Activated CD8-positive, alpha-beta memory T cell treated with anti-CD3 and anti-CD28 coated beads, Interleukin-2, amount 50 U/mL, for 1 hour (primary cell): ENCODE data around the gene NUP210.
"Not testable (repeated sequence)": the region's sequence is repeated elsewhere in the genome, so short reads cannot be mapped to it uniquely, and the experiment has no call there.

Experiments used
- DNase-seq: peaks from one replicate; pipeline ENCODE4 v3.0.0-alpha.2; 2020; ENCODE audit errors: extremely low read depth

Gene NUP210

DNA sequence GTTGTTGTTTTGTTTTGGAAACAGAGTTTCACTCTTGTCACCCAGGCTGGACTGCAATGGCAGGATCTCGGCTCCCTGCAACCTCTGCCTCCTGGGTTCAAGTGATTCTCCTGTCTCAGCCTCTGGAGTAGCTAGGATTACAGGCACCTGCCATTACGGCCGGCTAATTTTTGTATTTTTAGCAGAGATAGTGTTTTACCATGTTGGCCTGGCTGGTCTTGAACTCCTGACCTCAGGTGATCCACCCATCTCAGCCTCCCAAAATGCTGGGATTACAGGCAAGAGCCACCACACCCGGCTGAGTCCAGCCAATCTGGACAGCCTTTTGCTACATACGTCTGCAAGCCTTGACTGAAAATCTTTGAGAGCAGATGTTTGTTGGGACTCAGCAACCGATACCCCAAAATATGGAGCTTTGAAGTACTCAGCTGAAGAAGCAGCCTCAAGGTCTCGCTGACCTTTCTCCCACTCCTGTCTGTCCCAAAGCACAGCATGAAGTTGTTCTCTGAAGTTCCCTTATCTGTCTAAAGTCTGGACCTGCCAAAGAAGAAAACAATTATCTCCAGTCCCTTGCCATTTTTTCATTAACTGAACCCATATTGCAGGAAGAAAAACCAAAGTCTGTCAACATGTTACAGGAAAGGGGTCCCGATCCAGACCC, 9.6 kb upstream of the NUP210 start:
- DNase-seq, result no peak

- DNase-seq, result not testable (repeated sequence)
These were observed 8.6 kb upstream of the NUP210 start for GRCh38 chr3:13428678-13429077.

DNA sequence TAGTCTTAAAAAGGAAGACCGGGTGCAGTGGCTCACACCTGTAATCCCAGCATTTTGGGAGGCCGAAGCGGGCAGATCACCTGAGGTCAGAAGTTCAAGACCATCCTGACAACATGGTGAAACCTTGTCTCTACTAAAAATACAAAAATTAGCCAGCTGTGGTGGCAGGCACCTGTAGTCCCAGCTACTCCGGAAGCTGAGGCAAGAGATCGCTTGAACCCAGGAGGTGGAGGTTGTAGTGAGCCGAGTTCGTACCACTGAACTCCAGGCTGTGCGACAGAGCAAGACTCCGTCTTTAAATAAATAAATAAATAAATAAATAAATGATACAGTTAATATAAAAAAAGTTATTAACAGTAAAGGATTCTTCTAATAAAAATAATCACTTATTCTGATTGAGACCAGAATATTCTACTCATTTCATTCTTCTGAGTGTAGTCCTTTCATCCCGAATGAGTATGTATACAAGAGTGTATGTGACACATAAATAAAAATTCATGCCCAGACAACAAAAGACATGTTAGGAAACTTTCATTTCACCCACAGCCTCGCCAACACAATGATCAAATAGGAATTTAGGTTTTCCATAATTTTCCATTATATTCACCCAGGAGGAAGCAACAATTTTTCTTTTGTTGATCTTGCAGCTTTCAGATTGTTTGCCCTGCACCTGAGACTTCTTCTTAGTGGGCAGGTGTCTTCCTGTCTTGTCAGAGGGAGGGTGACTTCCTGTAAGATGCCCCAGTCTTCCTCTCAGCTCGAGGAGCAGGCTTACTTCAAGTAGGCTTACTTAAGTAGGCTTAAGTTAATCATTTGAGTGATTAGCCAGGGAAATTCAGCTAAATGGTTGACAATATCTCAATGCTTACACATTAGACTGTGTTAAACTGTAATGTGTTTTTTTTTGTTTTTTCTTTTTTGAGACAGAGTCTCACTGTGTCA, 7.8 kb upstream of the NUP210 start:
- DNase-seq, result no peak

GRCh38 chr3:13426591-13426990, 6.5 kb upstream of the NUP210 start:
- DNase-seq, result no peak

GRCh38 chr3:13425689-13426088, 5.6 kb upstream of the NUP210 start:
- no peak for DNase-seq

DNA sequence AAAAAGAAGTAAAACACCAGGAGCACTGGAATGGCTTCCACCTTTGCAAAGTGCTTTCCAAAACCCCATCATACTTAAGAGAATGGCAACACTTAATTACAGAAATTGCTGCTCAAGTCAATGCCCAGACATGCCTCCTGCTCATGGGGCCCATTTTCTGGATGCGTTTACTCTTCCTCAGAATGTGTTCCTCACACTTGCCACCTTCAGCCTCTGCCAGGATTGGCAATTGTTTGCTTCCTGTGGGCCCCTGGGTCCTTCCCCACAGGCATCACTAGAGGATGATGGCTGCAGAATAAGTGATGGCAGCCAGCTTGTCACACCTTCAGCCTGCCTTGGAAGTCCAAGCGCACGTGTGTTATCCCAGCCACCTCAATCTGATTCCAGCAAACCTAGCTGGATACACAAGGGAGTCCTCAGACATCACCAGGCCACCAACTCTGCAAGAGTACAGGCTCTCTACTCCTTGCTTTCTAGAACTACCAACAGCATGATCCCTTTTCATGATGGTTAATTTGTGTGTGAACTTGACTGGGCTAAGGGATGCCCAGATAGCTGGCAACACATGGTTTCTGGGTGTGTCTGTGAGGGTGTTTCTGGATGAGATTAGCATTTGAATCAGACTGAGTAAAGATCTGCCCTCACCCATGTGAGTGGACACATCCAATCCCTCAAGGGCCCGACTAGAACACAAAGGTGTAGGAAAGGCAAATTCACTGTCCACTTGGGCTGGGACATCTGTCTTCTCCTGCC, 4.9 kb upstream of the NUP210 start:
- DNase-seq, result no peak

DNA sequence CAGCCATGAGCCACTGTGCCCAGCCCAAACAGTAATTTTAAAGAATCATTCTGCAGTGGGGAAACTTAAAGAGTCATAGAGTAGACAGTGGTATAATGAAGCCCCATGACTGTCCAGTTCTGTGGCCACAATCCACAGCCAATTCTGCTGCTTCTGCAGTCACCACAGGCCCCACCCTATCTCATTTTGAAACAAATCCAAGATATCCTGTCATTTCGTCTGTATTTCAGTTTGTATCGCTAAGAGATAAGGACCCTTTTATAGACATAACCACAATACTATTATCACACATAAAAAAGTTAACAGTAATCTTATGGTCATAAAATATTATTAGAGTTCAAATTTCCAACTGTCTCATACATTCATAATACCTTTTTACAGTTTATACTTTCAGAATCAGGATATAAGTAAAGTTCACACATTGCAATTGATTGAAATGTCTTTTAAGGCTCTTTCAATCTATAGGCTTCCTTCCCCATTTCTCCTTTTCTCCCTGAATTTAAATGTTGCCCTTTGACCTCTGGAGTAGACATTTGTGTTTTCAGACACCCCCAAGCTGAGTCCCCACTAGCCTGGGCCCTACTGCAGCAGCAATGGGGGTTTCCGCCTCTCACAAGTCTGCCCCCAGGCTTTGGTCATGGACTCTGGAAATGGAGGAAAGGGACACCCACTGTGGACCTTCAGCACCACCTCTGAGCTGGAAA, 4.2 kb upstream of the NUP210 start:
- DNase-seq, result no peak

DNA sequence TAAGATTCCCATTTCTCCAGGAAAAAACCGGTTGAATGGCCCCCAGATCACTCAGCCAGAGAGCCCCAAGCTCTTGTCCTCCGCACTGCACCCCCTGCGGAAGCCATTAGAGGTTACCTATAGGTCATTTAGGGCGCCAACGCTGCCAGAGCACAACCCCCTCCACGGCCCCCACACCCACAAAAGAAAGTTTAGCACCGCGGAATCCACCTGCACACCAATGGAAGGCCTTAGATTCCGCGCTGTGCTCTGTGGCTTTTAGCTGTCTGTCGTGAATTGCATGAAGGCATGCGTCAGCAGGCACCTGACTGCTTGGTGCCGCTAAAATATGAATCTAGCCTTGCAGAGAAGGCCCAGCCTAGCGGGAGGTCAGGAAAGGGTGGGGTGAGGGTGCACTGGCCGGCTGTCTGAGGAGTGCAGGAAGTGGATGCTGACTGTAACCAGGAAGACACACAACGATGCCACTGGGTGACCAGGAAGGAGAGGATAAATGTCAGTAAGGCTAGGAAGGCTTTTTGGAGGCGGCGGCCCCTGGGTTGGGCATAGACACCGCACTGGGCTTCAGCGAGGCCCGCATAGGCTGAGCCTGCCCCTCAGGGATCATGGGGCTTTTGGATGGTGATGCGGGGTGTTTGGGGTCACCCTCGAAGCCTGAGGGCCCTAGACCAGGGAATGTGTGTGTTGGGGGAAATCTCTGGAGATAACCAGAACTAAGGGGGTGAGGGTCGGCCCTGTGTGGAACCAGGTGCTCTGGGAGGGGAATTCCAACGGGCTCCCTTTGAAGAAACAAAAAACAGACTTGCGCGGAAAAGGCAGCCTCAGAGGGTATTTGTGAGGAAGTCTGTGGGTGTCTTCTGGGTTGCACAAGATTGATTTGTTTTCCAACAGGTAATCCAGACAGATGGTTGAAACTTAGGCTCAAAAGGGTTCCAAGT, 976 bp upstream of the NUP210 start:
- peak; percentile 69 for DNase-seq

GRCh38 chr3:13419505-13420044, 547 bp downstream of the NUP210 start:
- no peak for DNase-seq

GRCh38 chr3:13417166-13417947, 2.8 kb downstream of the NUP210 start:
- no peak for DNase-seq

DNA sequence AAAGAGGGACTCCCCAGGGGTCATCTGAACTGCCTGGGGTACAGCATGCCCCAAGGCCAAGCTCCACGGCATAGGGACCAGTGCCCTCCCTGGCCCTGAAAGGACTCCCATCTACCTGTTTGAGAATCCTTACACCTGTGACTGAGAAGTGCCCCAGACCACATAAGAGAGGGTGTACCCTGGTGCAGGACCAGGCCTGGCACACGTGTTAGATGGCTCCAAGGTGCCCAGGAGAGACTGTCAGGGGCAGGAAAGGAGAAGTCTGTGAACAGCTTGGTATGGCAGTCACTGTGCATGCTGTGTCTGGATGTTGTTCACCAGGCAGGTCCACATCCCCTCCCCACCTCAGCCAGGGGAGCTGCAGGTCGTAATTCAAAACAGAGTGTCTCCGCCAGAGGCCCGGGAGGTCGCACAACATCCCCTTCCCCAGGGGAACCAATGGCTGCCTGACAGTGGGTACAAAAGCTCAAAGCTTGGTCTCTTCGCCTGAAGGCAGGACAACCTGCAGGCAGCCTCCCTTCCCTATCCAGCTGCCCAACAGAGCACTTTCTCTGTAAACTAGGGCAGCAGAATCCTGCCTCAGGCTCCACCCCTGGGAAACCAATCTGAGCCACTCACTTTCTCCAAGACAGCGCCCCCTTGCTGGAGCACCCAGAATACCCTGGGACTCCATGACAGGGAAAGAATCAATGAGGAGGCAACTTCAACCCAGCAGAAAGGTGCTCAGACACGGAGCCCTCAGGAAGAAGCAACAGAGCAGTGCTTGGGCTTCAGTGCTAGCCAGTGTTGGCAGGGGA, 3.9 kb downstream of the NUP210 start:
- no peak for DNase-seq

DNA sequence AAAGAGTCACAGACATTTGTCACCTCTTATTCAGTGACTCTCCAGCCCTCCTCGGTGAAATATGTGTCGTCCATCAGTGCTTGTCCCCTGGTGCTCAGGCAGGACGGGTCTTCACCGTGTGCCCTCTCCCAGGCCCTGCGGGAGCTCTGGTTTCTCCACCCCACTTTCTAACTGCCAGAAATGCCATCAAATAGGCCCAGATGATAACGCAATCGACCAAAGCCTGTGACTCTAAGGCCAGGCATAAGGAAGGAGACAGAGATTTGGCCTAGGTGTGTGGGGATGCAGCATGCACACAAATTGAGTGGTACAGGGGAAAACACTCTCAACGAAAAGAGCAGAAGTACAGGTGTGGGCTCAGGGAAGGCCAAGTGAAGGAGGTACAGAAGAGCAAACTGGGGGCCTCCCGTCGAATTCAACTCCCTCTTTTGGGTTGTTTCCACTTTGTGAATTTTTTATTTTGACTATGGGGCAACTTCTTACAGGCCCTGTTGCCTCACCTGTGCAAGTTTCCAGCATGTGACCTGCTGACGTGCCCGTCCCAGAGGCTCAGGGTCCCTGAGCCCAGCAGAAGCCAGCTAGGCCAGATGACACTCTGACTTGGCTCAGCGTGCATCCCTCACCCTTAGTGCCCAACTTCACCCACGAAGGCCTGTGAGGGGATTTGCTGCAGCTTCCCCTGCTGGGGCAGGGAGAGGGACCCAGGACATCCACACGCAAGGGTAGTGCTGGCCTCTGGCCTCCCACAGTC, 4.7 kb downstream of the NUP210 start:
- DNase-seq, result no peak

GRCh38 chr3:13414040-13414729, 5.9 kb downstream of the NUP210 start:
- DNase-seq, result no peak

- no peak for DNase-seq
These were observed 8.8 kb downstream of the NUP210 start for GRCh38 chr3:13411186-13411860.

DNA sequence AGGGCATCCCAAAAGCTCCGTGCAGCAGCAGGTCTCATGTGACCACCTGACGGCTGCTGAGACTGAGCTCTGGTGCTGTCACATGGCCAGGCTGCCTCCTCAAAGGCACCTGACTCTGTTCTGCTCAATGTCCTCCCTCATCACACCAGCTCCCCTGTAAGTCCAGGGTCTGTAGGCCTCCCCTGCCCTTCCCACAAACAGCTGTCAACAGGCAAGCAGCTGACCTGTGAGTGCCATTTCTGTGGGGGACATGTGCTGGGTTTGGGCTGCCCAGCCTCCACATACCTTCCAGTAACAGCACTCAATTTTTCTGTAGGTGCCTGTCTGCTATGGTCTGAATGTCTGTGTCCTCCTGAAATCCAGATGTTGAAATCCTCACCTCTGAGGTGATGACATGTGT, 11.2 kb downstream of the NUP210 start:
- DNase-seq, result no peak

DNA sequence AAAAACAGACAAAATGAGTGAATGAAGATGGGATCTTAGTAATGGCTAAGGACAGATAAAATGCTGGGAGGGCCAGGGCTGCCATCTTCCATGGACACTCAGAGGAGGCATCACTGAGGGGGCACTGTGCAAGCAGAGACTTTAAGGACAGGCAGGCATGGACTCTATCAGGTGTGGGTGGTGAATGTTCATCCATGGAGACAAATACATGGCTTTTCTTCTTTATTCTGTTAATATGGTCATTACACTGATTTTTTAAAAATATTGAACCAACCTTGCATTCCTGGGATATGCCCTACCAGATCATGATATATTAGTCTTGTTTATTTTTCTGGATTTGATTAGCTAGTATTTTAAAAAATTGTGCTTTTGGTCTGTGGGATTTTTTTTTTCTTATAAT, 12.2 kb downstream of the NUP210 start:
- no peak for DNase-seq

GRCh38 chr3:13407475-13407874, 12.6 kb downstream of the NUP210 start:
- no peak for DNase-seq
